AG09319 (cell line): ENCODE results near the gene CREBBP.
"Not testable (repeated sequence)": the region's sequence is repeated elsewhere in the genome, so short reads cannot be mapped to it uniquely, and the experiment has no call there.

ENCODE experiments used
- DNase-seq: peaks from one replicate; pipeline ENCODE4 v3.0.0-alpha.2; 2010; ENCODE audit warnings: low read depth; ENCODE audit errors: extremely low read depth
- CTCF ChIP-seq: IDR thresholded peaks from 2 replicates; pipeline ENCODE4 v1.5.1; 2011; ENCODE audit warnings: low read depth, mild to moderate bottlenecking, inconsistent platforms, low read length, moderate library complexity

The CREBBP gene

GRCh38 chr16:3912897-3913296 is 32.4 kb upstream of the CREBBP start:
- DNase-seq: no peak
- TF ChIP-seq CTCF: no peak

- no peak for TF ChIP-seq CTCF
- no peak for DNase-seq
Observed at GRCh38 chr16:3912373-3912772, 31.9 kb upstream of the CREBBP start.

GRCh38 chr16:3911741-3912140 is 31.2 kb upstream of the CREBBP start:
- DNase-seq: not testable (repeated sequence)

- no peak for DNase-seq
Observed at GRCh38 chr16:3909791-3910583, 29.5 kb upstream of the CREBBP start.

GRCh38 chr16:3908951-3909437 is 28.5 kb upstream of the CREBBP start:
- TF ChIP-seq CTCF: no peak
- no peak for DNase-seq

More at GRCh38 chr16:3909791-3910583, 29.5 kb upstream of the CREBBP start:
- no peak for TF ChIP-seq CTCF

GRCh38 chr16:3907586-3907985 is 27.1 kb upstream of the CREBBP start:
- no peak for TF ChIP-seq CTCF
- no peak for DNase-seq

GRCh38 chr16:3906363-3906762 is 25.9 kb upstream of the CREBBP start:
- no peak for DNase-seq
- TF ChIP-seq CTCF: no peak

- TF ChIP-seq CTCF: no peak
- DNase-seq: no peak
Observed at GRCh38 chr16:3904875-3905274, 24.4 kb upstream of the CREBBP start.
